DOHH2 (cell line): ENCODE results near the gene MGAT4A.

Source experiments
- CTCF ChIP-seq: fragments of 200-600 bp; sonication (generic); IDR thresholded peaks from one replicate; pipeline ENCODE4 v1.5.1; 2014; ENCODE audit warnings: antibody characterized with exemption, mild to moderate bottlenecking, low read depth, low read length; ENCODE audit not compliant: poor library complexity, severe bottlenecking
- EZH2phosphoT487 ChIP-seq: fragments of 200-600 bp; sonication (generic); IDR thresholded peaks from 2 replicates; pipeline ENCODE4 v1.6.1; 2017; ENCODE audit warnings: borderline replicate concordance, mild to moderate bottlenecking, antibody characterized with exemption, low read length, moderate library complexity, mixed read lengths

- TF ChIP-seq CTCF (no peak), EZH2phosphoT487 (no peak)
These were observed 38.9 kb upstream of the MGAT4A start for GRCh38 chr2:98769784-98770183.
